OCI-LY7 (cell line): ENCODE data around the gene SIK3. TPM values are rescaled to one million over a fixed set of nuclear protein-coding genes. Genes with fewer than 3 reads are reported as not detected.

ENCODE experiments used
- BruUV-seq: library from RNA; stranded (reverse); fragments of 400-500 nt; replicated peaks from 2 replicates; lab custom pipeline; 2021; lab: Mats Ljungman, UMichigan
- CTCF ChIA-PET: fragments of 300-600 bp; sonication (Branson Sonifier 250); formaldehyde crosslinking; loops from one replicate; lab custom pipeline; 2022; ENCODE audit warnings: antibody characterized with exemption; ENCODE audit not compliant: unreplicated experiment; lab: Charles Lee
- POLR2A ChIA-PET: fragments of 300-600 bp; sonication (Branson Sonifier 250); formaldehyde crosslinking; loops from one replicate; lab custom pipeline; 2022; ENCODE audit warnings: antibody characterized with exemption; lab: Charles Lee
- DNase-seq: peaks from one replicate; pipeline ENCODE4 v3.0.0-alpha.2; 2015; ENCODE audit warnings: low spot score
- H2AFZ ChIP-seq: fragments of 200-600 bp; sonication (generic), shearing (Covaris generic); 2 replicates; pipeline ENCODE4 v1.6.1; 2014; ENCODE audit warnings: mild to moderate bottlenecking, antibody characterized with exemption, low read length, moderate library complexity
- H3K27ac ChIP-seq: fragments of 200-600 bp; sonication (generic); 2 replicates; pipeline ENCODE4 v1.5.1; 2014; ENCODE audit warnings: mixed run types, low read depth, mild to moderate bottlenecking, moderate library complexity, low read length, inconsistent platforms; ENCODE audit not compliant: poor library complexity, severe bottlenecking
- H3K36me3 ChIP-seq: fragments of 200-600 bp; sonication (generic); 2 replicates; pipeline ENCODE4 v1.6.1; 2014; ENCODE audit warnings: mild to moderate bottlenecking, antibody characterized with exemption, low read length, moderate library complexity, mixed read lengths; ENCODE audit not compliant: insufficient read depth
- H3K4me1 ChIP-seq: fragments of 200-600 bp; sonication (generic); 2 replicates; pipeline ENCODE4 v1.5.1; 2014; ENCODE audit warnings: mild to moderate bottlenecking, low read length; ENCODE audit not compliant: insufficient read depth, poor library complexity, severe bottlenecking
- H3K4me2 ChIP-seq: fragments of 200-600 bp; sonication (generic); 2 replicates; pipeline ENCODE4 v1.6.1; 2014; ENCODE audit warnings: mild to moderate bottlenecking, low read length
- H3K4me3 ChIP-seq: fragments of 200-600 bp; sonication (generic); 2 replicates; pipeline ENCODE4 v1.5.1; 2014; ENCODE audit warnings: mild to moderate bottlenecking, low read depth, low read length; ENCODE audit not compliant: poor library complexity, severe bottlenecking
- H3K79me2 ChIP-seq: fragments of 200-600 bp; sonication (generic); 2 replicates; pipeline ENCODE4 v1.6.1; 2016; ENCODE audit warnings: low read depth, mild to moderate bottlenecking, low read length, moderate library complexity, mixed read lengths; ENCODE audit not compliant: insufficient read depth
- H3K9me2 ChIP-seq: fragments of 200-600 bp; sonication (generic); 2 replicates; pipeline ENCODE4 v1.6.1; 2016; ENCODE audit warnings: mild to moderate bottlenecking, low read length, mixed read lengths; ENCODE audit not compliant: insufficient read depth
- H3K9me3 ChIP-seq: fragments of 200-600 bp; sonication (generic); 2 replicates; pipeline ENCODE4 v1.6.1; 2014; ENCODE audit warnings: mild to moderate bottlenecking, mixed run types, low read length, mixed read lengths
- H4K20me1 ChIP-seq: fragments of 200-600 bp; sonication (generic); 2 replicates; pipeline ENCODE4 v1.6.1; 2014; ENCODE audit warnings: mild to moderate bottlenecking, antibody characterized with exemption, low read length, moderate library complexity, mixed read lengths; ENCODE audit not compliant: insufficient read depth
- EZH2phosphoT487 ChIP-seq: fragments of 200-600 bp; sonication (generic); IDR thresholded peaks from 2 replicates; pipeline ENCODE4 v1.6.1; 2018; ENCODE audit warnings: low read depth, borderline replicate concordance, mild to moderate bottlenecking, mixed run types, antibody characterized with exemption, low read length, moderate library complexity, mixed read lengths
- intact Hi-C: fragments of 100-400 bp; cut with micrococcal nuclease; formaldehyde crosslinking; loops from one replicate; pipeline ENCODE4 v1.10.0; 2022; ENCODE audit not compliant: unreplicated experiment
- total RNA-seq, 2 experiments: library from RNA; depleted of rRNA in 1 of 2; stranded (reverse); fragments of >200 nt in 1 of 2; shearing (Covaris generic) in 1 of 2; gene quantifications; 2 replicates each; pipeline ENCODE4 v1.2.3, GENCODE V29; 2014 to 2022
- TF ChIP-seq, protein P1 (sequence below): fragments of 200-600 bp; sonication (generic); conservative IDR thresholded peaks from 2 replicates; pipeline ENCODE4 v1.5.1; 2014; ENCODE audit warnings: mild to moderate bottlenecking, antibody characterized with exemption, low read length, moderate library complexity, mixed read lengths

SIK3 gene
- total RNA-seq, 2 experiments from 2014 or later, result 29.3 to 72.9 TPM

DNA sequence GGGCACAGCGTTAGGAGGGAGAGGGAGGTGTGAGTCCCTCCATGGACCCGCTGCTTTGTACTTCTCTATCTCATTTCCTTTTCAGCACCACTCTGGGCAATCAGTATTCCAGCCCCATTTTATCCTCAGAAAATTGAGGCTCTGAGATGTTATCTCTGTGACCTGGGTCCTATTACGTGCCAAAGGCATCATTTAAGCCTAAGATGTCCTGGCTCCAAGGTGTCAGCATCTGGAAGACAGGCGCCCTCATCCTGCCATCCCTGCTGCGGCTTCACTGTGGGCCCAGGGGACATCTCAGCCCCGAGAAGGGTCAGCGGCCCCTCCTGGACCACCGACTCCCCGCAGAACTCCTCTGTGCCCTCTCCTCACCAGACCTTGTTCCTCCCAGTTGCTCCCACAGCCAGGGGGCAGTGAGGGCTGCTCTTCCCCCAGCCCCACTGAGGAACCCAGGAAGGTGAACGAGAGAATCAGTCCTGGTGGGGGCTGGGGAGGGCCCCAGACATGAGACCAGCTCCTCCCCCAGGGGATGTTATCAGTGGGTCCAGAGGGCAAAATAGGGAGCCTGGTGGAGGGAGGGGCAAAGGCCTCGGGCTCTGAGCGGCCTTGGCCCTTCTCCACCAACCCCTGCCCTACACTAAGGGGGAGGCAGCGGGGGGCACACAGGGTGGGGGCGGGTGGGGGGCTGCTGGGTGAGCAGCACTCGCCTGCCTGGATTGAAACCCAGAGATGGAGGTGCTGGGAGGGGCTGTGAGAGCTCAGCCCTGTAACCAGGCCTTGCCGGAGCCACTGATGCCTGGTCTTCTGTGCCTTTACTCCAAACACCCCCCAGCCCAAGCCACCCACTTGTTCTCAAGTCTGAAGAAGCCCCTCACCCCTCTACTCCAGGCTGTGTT, 269.4 kb downstream of the SIK3 start:
- CTCF ChIA-PET, result no interaction called here
- H3K9me3 ChIP-seq, result no peaks in the 10 kb centered on the region
- no peaks in the 10 kb centered on the region for H3K4me1 ChIP-seq
- TF ChIP-seq, protein P1, sequence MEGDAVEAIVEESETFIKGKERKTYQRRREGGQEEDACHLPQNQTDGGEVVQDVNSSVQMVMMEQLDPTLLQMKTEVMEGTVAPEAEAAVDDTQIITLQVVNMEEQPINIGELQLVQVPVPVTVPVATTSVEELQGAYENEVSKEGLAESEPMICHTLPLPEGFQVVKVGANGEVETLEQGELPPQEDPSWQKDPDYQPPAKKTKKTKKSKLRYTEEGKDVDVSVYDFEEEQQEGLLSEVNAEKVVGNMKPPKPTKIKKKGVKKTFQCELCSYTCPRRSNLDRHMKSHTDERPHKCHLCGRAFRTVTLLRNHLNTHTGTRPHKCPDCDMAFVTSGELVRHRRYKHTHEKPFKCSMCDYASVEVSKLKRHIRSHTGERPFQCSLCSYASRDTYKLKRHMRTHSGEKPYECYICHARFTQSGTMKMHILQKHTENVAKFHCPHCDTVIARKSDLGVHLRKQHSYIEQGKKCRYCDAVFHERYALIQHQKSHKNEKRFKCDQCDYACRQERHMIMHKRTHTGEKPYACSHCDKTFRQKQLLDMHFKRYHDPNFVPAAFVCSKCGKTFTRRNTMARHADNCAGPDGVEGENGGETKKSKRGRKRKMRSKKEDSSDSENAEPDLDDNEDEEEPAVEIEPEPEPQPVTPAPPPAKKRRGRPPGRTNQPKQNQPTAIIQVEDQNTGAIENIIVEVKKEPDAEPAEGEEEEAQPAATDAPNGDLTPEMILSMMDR, result no peak
- TF ChIP-seq EZH2phosphoT487, result no peak
- no peaks in the 10 kb centered on the region for H3K9me2 ChIP-seq
- intact Hi-C loops, result no loop called here
- H4K20me1 ChIP-seq, result no peaks in the 10 kb centered on the region
- H3K4me2 ChIP-seq, result no peak overlapping the region
- no peak overlapping the region for H3K4me3 ChIP-seq
- no TSS peak for BruUV-seq
- no peak for DNase-seq
- H3K79me2 ChIP-seq, result no peaks in the 10 kb centered on the region
- H2AFZ ChIP-seq, result no peak overlapping the region
- no peaks in the 10 kb centered on the region for H3K36me3 ChIP-seq
- POLR2A ChIA-PET, result no interaction called here
- H3K27ac ChIP-seq, result no peak overlapping the region

DNA sequence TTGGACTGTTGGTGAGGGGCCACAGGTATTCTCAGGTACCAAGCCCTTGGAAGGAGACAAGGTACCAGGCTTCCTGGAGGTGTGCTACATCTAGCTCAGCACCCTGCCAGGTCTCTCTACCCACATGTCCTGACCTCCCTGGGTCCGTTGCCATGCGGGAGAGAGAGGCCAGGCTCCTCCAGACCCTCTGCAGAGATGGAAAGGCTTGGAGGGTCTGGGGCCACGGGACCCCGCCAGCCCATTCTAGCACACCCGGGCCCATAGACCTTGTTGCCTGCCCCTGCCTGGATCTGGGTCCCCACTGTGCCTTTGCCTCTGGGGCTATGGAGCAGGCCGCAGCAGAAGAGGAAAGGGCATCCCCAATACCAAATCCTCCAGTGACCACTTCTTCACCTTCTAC, 270.8 kb downstream of the SIK3 start:
- Histone ChIP-seq H3K4me2 (no peak overlapping the region), H3K79me2 (no peaks in the 10 kb centered on the region), H3K4me3 (no peak overlapping the region), H2AFZ (no peak overlapping the region), H3K36me3 (no peaks in the 10 kb centered on the region), H4K20me1 (no peaks in the 10 kb centered on the region), H3K9me2 (no peaks in the 10 kb centered on the region), H3K9me3 (no peaks in the 10 kb centered on the region), H3K27ac (no peak overlapping the region), H3K4me1 (no peaks in the 10 kb centered on the region)
- intact Hi-C loops, result no loop called here
- ChIA-PET CTCF (interaction anchor here (0.6 kb wide), 1 partner anchor 403 kb away, joined by 3 read pairs; no protein-coding TSS in a partner anchor), POLR2A (no interaction called here)
- no TSS peak for BruUV-seq
- TF ChIP-seq EZH2phosphoT487, result no peak
- TF ChIP-seq, protein P1, result no peak
- DNase-seq, result no peak
